Adrenal gland (tissue), 12 donors: ENCODE data around the gene PRKAR1B. TPM values are rescaled to one million over a fixed set of nuclear protein-coding genes. Genes with fewer than 3 reads are reported as not detected.

Experiments
- DNase-seq, 7 donors: peaks; one replicate each; pipeline ENCODE4 v3.0.0-alpha.2; 2019 to 2020
- H3K27ac ChIP-seq, 5 donors: fragments of 200-600 bp; sonication (generic) in 4 of 5; 1 replicate in 3 of 5; 2 replicates in 2 of 5; pipeline versions ENCODE4 v1.5.1 to v1.8.0; 2016 to 2020; ENCODE audit warnings: mild to moderate bottlenecking in 1 of 5
- H3K27me3 ChIP-seq: fragments of 200-600 bp; 2 replicates; pipeline ENCODE4 v1.8.0; 2021
- H3K36me3 ChIP-seq, 2 donors: fragments of 200-600 bp; replicated peaks in 1 of 2; 1 replicate in 1 of 2; 2 replicates in 1 of 2; pipeline versions ENCODE4 v1.5.1 to v1.8.0; 2018 to 2022
- H3K4me1 ChIP-seq, 2 donors: fragments of 200-600 bp; replicated peaks in 1 of 2; 1 replicate in 1 of 2; 2 replicates in 1 of 2; pipeline versions ENCODE4 v1.5.1 to v1.8.0; 2018 to 2021
- H3K4me3 ChIP-seq, 4 donors: fragments of 200-600 bp; sonication (generic) in 3 of 4; one replicate each; pipeline ENCODE4 v1.5.1; 2016 to 2018
- H3K9me3 ChIP-seq, 3 donors: fragments of 200-600 bp; sonication (generic) in 1 of 3; replicated peaks in 1 of 3; 1 replicate in 2 of 3; 2 replicates in 1 of 3; pipeline versions ENCODE4 v1.5.1 to v1.8.0; 2016 to 2021
- POLR2A ChIP-seq, 2 donors: fragments of 450-650 bp; IDR thresholded peaks; one replicate each; pipeline ENCODE4 v1.6.1; 2017; ENCODE audit warnings: antibody characterized with exemption in 2 of 2, mild to moderate bottlenecking in 2 of 2, moderate library complexity in 1 of 2
- WGBS, 4 donors: extraction: QIAGEN DNeasy Blood & Tissue Kit in 2 of 4; methylation state at CpG; one replicate each; pipeline versions ENCODE4 v1.1.5 to v1.1.7; 2013 to 2017; 5-methylcytosine and 5-hydroxymethylcytosine counted together
- intact Hi-C, 2 donors: fragments of 100-400 bp; cut with DNase I; formaldehyde crosslinking; loops; one replicate each; pipeline versions ENCODE4 v1.14.1 to v1.15.0; 2022 to 2023
- polyA plus RNA-seq, 3 donors: library from polyadenylated mRNA; stranded (reverse); fragments of 200-250 nt in 2 of 3; fragments of 350-450 nt in 1 of 3; fragmentation: Illumina TruSeq in 1 of 3; extraction: RNeasy Lipid Tissue Mini Kit (QIAGEN cat#74804) in 1 of 3; gene quantifications; one replicate each; pipeline ENCODE4 v1.2.3, GENCODE V29; 2013 to 2014
- total RNA-seq, 9 donors: library from RNA; depleted of rRNA in 4 of 9; stranded (reverse); fragments of >200 nt in 4 of 9; fragments of 120-200 nt in 1 of 9; fragmentation: NEBNext Ultra II Directional in 1 of 9; extraction: Animal tissue kit (Norgen Biotek cat#: 25700) in 1 of 9; gene quantifications; one replicate each; pipeline versions ENCODE4 v1.1.0 to v1.2.4, GENCODE V29; 2013 to 2023
- TF ChIP-seq, protein P1 (sequence below), 6 experiments: fragments of 450-650 bp in 4 of 6; fragments of 200-600 bp in 2 of 6; sonication (generic) in 1 of 6; IDR thresholded peaks; 1 replicate in 5 of 6; 2 replicates in 1 of 6; pipeline versions ENCODE4 v1.5.1 to v1.8.0; 2016 to 2021; ENCODE audit warnings: antibody characterized with exemption in 6 of 6, mild to moderate bottlenecking in 2 of 6, moderate library complexity in 1 of 6
- donor health status: healthy with polysubstance abuse.
- donor health status: Bipolar disorder and iron deficiency.
- donor health status: DM: yes; HTN: yes; CAD: no.
- donor health status: DM: no; HTN: no; CAD: no.
- donor health status: DM: no; HTN: no; CAD: no.
- donor health status: DM: yes; HTN: yes; CAD: no.

The PRKAR1B gene
- total and polyA plus RNA-seq, 12 donors: 5.2 to 21.5 (median 11.7) TPM

DNA sequence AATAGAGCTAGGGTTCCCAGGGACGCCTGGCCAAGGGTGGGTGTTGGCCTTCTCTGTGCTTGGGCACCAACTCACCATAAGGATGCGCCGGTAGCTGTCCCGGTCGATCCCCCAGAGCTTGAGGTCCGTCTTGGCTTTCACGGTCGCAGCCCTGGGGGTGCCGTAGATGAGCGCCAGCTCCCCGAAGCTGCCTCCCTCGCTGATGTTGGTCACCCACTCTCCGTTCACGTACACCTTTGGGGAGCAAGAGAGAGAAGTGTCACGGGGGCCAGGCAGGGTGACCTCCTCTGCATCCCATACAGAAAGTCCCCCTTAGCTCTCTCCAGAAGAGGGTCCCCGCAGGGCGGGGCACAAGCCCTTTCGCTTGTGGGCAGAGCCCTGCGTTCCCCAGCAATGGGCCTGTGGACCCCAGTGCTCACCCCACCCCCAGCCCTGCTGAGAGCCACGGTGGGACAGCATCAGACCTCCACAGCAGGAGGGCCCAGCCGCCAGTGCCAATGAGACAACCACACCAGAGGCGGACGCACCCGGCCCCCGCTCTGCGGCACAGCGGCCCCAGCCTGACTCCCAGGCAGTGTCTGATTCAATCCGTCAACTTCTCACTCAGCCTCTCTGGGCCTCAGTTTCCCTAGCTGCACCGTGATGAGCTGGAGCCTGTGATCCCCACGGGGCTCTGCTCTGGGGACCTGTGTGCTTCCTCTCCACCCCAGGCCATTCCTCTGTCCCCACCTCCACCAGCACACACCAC is 130.8 kb downstream of the PRKAR1B start:
- no peaks in the 10 kb centered on the region for H3K27me3 ChIP-seq
- TF ChIP-seq POLR2A (IDR thresholded peaks at IDR 0.05): no peak
- TF ChIP-seq, protein P1, sequence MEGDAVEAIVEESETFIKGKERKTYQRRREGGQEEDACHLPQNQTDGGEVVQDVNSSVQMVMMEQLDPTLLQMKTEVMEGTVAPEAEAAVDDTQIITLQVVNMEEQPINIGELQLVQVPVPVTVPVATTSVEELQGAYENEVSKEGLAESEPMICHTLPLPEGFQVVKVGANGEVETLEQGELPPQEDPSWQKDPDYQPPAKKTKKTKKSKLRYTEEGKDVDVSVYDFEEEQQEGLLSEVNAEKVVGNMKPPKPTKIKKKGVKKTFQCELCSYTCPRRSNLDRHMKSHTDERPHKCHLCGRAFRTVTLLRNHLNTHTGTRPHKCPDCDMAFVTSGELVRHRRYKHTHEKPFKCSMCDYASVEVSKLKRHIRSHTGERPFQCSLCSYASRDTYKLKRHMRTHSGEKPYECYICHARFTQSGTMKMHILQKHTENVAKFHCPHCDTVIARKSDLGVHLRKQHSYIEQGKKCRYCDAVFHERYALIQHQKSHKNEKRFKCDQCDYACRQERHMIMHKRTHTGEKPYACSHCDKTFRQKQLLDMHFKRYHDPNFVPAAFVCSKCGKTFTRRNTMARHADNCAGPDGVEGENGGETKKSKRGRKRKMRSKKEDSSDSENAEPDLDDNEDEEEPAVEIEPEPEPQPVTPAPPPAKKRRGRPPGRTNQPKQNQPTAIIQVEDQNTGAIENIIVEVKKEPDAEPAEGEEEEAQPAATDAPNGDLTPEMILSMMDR (IDR thresholded peaks at IDR 0.05): no peak
- intact Hi-C loops: no loop called here
- no peak overlapping the region for H3K4me3 ChIP-seq
- H3K27ac ChIP-seq: no peak overlapping the region
- no peaks in the 10 kb centered on the region for H3K9me3 ChIP-seq
- DNase-seq: no peak
- 92 to 97% (median 94%) methylated on average over 15 to 30 of the region's 30 CpGs for WGBS, 4 donors
- H3K36me3 ChIP-seq: peaks cover 0 to 3% of the 10 kb centered on the region in 2 donors
- H3K4me1 ChIP-seq: peaks cover 0 to 9% of the 10 kb centered on the region in 2 donors

DNA sequence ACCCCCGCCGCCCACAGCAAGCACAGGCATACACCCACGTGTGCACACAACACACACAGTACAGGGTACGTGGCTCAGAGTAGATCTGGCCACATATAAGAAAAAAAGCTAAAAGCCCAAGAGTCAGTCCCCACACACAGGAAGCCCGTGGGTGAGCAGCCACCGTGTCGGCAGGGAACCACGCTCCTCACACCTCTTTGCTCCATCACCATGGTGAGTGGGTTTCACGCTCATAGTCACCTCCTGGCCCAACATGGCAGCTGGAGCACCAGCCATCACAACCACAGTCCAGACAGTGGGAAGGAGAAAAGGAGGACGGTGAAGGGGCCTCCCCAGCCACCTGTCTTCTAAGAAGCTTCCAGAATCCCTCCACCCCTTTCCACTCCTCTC is 131.5 kb downstream of the PRKAR1B start:
- TF ChIP-seq POLR2A (IDR thresholded peaks at IDR 0.05): no peak
- TF ChIP-seq, protein P1 (IDR thresholded peaks at IDR 0.05): no peak
- peaks cover 0 to 3% of the 10 kb centered on the region in 2 donors for H3K36me3 ChIP-seq
- intact Hi-C loops: no loop called here

DNA sequence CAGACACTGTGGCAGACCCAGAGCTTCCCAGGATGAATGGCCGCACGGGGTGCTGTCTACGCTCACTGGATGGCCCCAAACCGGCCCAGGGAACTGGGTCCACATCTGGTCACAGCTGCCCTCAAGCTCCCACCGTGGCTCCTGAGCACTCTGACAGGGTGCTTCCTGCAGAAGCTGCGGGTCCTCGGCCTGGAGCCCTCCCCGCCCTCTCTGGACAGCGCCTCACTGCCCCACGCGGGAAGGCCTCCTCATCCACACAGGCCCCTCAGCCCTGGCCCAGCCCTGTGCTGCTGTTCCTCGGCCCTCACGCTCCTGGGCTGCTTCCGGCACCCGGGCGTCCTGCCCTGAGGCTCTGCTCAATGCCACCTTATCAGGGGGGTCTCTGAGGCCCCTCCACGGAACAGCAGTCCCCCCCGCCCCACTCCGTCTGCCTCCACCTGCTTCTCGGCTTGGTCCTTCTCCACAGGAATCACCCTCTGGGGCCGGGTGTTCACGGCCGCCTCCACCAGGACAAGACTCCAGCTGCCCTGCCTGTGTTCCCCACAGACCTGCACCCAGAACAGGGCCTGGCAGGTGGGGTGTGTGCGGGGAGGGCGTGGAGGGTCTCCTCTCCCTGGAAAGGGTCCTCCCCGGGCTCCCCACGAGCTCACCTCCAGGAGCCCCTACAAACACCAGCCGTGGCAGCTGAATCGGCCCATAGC is 132.0 kb downstream of the PRKAR1B start:
- TF ChIP-seq POLR2A (IDR thresholded peaks at IDR 0.05): no peak
- TF ChIP-seq, protein P1 (IDR thresholded peaks at IDR 0.05): no peak
- H3K36me3 ChIP-seq: peaks cover 0 to 3% of the 10 kb centered on the region in 2 donors
- no peak overlapping the region for H3K27ac ChIP-seq
- 93 to 97% (median 95%) methylated on average over 7 to 29 of the region's 29 CpGs for WGBS, 4 donors
- no peaks in the 10 kb centered on the region for H3K27me3 ChIP-seq
- no peaks in the 10 kb centered on the region for H3K9me3 ChIP-seq
- intact Hi-C loops: no loop called here
- H3K4me1 ChIP-seq: peaks cover 0 to 7% of the 10 kb centered on the region in 2 donors
- H3K4me3 ChIP-seq: no peak overlapping the region
- no peak for DNase-seq

More for the DNA sequence above, 131.5 kb downstream of the PRKAR1B start:
- 90 to 97% (median 94%) methylated on average over 7 to 10 of the region's 10 CpGs for WGBS, 4 donors
- no peak for DNase-seq
- Histone ChIP-seq H3K4me1 (peaks cover 0 to 8% of the 10 kb centered on the region in 2 donors), H3K9me3 (no peaks in the 10 kb centered on the region), H3K4me3 (no peak overlapping the region), H3K27ac (no peak overlapping the region), H3K27me3 (no peaks in the 10 kb centered on the region)

DNA sequence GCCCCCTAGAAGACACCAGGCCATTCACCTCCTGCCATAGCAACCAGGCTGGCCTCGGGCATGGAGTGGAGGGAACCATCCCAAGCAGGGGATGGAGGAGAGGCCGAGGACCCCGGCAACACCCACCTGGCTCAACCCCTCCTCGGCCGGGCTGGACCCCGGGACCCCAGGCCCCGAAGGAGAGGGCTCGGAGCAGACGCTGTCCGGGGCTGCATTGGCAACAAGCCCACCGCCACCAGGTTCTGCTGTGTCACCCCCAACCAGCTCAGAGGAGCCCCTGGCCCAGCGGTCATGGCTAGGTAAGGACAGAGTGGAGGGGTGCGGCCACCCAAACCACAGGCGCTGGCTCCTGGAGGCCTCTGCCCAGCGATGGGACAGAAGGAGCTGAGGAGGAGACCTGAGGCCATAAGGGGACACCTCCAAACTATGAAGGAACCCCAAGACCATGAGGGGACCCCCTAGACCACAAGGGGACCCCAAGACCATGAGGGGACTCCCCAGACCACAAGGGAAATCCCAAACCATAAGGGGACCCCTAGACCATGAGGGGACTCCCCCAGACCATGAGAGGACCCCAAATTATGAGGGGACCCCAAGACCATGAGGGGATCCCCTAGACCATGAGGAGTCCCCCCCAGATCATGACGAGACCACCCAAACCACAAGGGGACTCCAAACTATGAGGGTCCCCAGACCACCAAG is 132.7 kb downstream of the PRKAR1B start:
- Histone ChIP-seq H3K27me3 (no peaks in the 10 kb centered on the region), H3K27ac (no peak overlapping the region), H3K4me3 (no peak overlapping the region), H3K9me3 (no peaks in the 10 kb centered on the region), H3K36me3 (peaks cover 0 to 3% of the 10 kb centered on the region in 2 donors), H3K4me1 (peaks cover 0 to 7% of the 10 kb centered on the region in 2 donors)
- DNase-seq: no peak
- intact Hi-C loops: no loop called here
- no peak for TF ChIP-seq POLR2A (IDR thresholded peaks at IDR 0.05)
- TF ChIP-seq, protein P1 (IDR thresholded peaks at IDR 0.05): no peak
- WGBS, 4 donors: 92 to 97% (median 95%) methylated on average over 4 to 16 of the region's 16 CpGs
